Activated T-helper 1 cell treated with anti-CD3 and anti-CD28 coated beads, Interleukin-12 subunit alpha, Interleukin-12 subunit beta, Interleukin-2, Interleukin-4 antibody, amounts not matched to agents 30 ng/mL and 10 ng/mL and 1 ng/mL, durations not matched to agents 14 hours and 24 hours and 36 hours (primary cell): ENCODE results near the gene CENPO. TPM values are rescaled to one million over a fixed set of nuclear protein-coding genes. Genes with fewer than 3 reads are reported as not detected.

Experiments used
- DNase-seq: peaks from one replicate; pipeline ENCODE4 v3.0.0; 2021; ENCODE audit warnings: low spot score
- H3K27ac Mint-ChIP-seq: one replicate; pipeline ENCODE4 v1.8.0; 2021; ENCODE audit warnings: mild to moderate bottlenecking, mixed read lengths
- H3K27me3 Mint-ChIP-seq: one replicate; pipeline ENCODE4 v1.8.0; 2022; ENCODE audit warnings: mild to moderate bottlenecking, moderate library complexity, mixed read lengths; ENCODE audit not compliant: insufficient read depth
- H3K36me3 Mint-ChIP-seq: one replicate; pipeline ENCODE4 v1.8.0; 2021; ENCODE audit warnings: low read depth, mixed read lengths
- H3K4me1 Mint-ChIP-seq: one replicate; pipeline ENCODE4 v1.8.0; 2021; ENCODE audit warnings: low read depth, mixed read lengths
- H3K4me3 Mint-ChIP-seq: one replicate; pipeline ENCODE4 v1.8.0; 2021; ENCODE audit warnings: mild to moderate bottlenecking, moderate library complexity, mixed read lengths
- H3K9me3 Mint-ChIP-seq: one replicate; pipeline ENCODE4 v1.8.0; 2021; ENCODE audit warnings: mixed read lengths
- intact Hi-C: fragments of 100-400 bp; cut with micrococcal nuclease; formaldehyde crosslinking; loops from one replicate; pipeline ENCODE4 v1.15.1; 2024
- total RNA-seq: library from RNA; stranded (reverse); gene quantifications from 2 replicates; pipeline ENCODE4 v1.2.3, GENCODE V29; 2022

Gene CENPO
- total RNA-seq, 1 donor from 2014 or later, result 48.3 TPM

DNA sequence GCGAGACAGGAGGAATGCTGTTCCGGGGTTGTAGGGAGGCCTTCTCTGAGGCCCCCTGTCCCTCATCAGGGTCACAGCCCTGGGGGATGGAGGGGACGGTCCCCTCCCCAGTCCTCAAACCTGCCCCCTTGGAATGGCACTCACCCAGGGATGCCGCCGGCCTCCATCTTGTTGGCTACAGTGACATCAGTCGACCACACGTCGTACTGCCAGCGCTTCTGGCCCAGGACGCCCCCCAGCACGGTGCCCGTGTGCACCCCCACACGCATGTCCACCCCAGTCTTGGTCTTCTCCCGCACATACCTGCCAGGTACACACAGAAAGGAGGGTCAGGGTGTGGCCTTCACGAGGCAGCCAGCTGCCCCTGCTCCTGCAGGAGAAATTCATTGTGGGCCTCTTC, 46.5 kb downstream of the CENPO start:
- Mint-ChIP-seq H3K36me3 (peaks cover 6% of the 10 kb centered on the region), H3K4me1 (no peaks in the 10 kb centered on the region), H3K27me3 (no peaks in the 10 kb centered on the region), H3K9me3 (no peaks in the 10 kb centered on the region), H3K4me3 (no peak overlapping the region), H3K27ac (no peak overlapping the region)
- no peak for DNase-seq
- intact Hi-C loops, result no loop called here

DNA sequence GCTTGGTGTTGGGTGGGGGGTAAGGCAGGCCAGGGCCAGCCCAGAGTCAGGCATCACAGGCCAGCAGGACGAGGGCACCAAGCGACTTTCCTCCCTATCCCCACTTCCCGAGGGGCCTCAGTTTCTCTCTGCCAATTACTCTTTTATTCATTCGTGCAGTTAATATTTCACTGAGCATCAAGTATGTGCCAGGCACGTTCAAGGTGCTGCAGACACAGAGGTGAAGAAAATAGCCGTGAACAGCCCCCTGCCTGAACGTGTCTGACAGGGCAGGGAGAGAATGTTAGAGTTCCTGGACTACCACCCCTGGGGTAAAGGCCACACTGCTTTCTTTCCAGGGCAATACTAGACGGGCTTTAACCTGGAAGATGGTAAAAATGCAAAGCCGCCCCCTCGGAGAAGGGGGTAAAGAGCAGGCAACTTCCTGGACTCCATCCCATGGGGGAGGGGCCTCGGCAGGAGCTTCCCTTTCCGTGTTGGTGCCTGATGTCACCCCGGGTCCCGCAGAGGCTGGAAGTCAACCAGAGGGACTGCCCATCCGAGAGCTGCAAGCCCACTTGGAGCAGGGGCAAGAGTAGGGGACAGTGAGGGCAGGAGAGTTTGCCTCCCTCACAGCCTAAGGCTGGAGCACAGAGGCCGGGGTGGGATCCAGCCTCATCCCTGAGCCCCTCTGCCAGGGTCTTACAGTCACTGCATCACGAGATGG, 47.1 kb downstream of the CENPO start:
- Mint-ChIP-seq H3K9me3 (no peaks in the 10 kb centered on the region), H3K4me3 (no peak overlapping the region), H3K36me3 (peaks cover 4% of the 10 kb centered on the region), H3K4me1 (no peaks in the 10 kb centered on the region), H3K27ac (no peak overlapping the region), H3K27me3 (no peaks in the 10 kb centered on the region)
- DNase-seq, result no peak
- intact Hi-C loops, result no loop called here

GRCh38 chr2:24840962-24841945, 48.0 kb downstream of the CENPO start:
- intact Hi-C loops, result no loop called here
- Mint-ChIP-seq H3K27me3 (no peaks in the 10 kb centered on the region), H3K36me3 (peaks cover 4% of the 10 kb centered on the region), H3K4me1 (no peaks in the 10 kb centered on the region), H3K4me3 (no peak overlapping the region), H3K27ac (no peak overlapping the region), H3K9me3 (no peaks in the 10 kb centered on the region)
- no peak for DNase-seq

- Mint-ChIP-seq H3K27me3 (no peaks in the 10 kb centered on the region), H3K27ac (no peak overlapping the region), H3K9me3 (no peaks in the 10 kb centered on the region), H3K36me3 (no peaks in the 10 kb centered on the region), H3K4me3 (no peak overlapping the region), H3K4me1 (no peaks in the 10 kb centered on the region)
- no peak for DNase-seq
- intact Hi-C loops, result no loop called here
Observed at GRCh38 chr2:24842081-24843050, 49.1 kb downstream of the CENPO start.

DNA sequence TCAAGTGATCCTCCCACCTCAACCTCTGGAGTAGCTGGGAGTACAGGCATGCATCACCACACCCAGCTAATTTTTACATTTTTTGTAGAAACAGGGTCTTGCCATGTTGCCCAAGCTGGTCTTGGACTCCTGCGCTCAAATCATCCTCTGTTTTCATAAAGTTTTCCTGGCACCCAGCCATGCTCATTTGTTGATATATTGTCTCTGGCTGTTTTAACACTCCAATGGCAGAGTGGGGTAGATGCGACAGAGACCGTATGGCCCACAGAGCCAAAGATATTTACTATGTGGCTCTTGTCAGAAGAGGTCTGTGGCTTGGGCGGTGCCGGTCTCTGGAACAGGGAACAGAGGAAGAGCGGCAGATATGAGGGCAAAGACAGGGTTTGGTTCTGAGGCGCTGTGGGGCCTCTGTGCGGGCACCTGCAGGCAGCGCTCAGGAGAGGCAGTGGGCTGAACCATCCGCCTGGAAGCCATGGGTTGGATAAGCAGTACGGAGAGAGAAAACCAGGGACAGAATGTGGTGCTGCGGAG, 50.2 kb downstream of the CENPO start:
- H3K9me3 Mint-ChIP-seq, result peaks cover 1% of the 10 kb centered on the region
- no peaks in the 10 kb centered on the region for H3K4me1 Mint-ChIP-seq
- H3K27ac Mint-ChIP-seq, result no peak overlapping the region
- no peak for DNase-seq
- intact Hi-C loops, result no loop called here
- no peak overlapping the region for H3K4me3 Mint-ChIP-seq
- H3K36me3 Mint-ChIP-seq, result no peaks in the 10 kb centered on the region
- H3K27me3 Mint-ChIP-seq, result no peaks in the 10 kb centered on the region

DNA sequence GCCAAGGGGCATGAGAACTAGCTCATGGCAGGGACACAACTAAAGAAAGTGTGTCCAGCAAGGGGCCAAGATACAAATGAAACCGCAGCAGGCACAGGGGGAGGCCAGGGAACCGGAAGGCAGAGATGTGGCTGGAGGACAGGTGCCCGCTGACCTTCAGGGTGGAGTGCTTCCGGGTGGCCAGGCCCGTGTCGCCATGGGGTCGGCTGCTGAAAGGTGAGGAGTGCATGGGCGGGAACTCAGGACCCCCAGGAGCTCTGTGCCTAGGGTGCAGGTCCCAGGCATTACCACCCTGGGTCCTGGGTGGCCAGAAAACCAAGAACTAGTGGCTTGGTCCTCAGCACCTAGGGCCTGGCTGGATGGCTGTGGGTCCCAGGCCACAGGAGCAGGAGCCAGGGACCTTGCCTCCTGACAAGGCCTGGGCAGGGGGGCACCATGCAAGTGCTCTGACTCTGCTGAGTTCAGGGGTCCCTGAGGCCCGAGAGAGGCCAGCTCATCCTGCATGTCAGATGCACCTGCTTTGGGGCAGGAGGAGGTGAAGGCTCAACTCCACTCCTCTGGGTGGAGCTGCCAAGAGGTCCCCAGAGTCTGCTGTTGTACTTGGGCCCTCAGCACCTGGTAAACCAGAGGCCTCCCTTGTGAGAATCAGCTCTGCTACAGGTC, 50.9 kb downstream of the CENPO start:
- no peaks in the 10 kb centered on the region for H3K27me3 Mint-ChIP-seq

DNA sequence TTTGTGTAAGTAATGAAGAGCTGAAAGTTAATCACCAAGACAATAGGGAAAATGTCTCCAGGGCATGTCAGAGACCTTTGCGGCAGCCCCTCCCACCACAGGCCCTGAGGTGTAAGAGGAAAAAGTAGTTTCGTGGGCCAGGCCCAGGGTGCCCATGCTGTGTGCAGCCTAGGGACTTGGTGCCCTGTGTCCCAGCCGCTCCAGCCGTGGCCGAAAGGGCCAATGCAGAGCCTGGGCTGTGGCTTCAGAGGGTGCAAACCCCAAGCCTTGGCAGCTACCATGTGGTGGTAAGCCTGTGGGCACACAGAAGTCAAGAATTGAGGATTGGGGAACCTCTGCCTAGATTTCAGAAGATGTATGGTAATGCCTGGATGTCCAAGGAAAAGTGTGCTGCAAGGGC, 52.5 kb downstream of the CENPO start:
- peaks cover 7% of the 10 kb centered on the region for H3K9me3 Mint-ChIP-seq
- intact Hi-C loops, result no loop called here
- H3K27me3 Mint-ChIP-seq, result no peaks in the 10 kb centered on the region
- no peaks in the 10 kb centered on the region for H3K4me1 Mint-ChIP-seq
- no peak for DNase-seq
- H3K36me3 Mint-ChIP-seq, result peaks cover 2% of the 10 kb centered on the region
- no peak overlapping the region for H3K4me3 Mint-ChIP-seq
- no peak overlapping the region for H3K27ac Mint-ChIP-seq

More for the DNA sequence above, 50.9 kb downstream of the CENPO start:
- Mint-ChIP-seq H3K4me3 (no peak overlapping the region), H3K27ac (no peak overlapping the region), H3K4me1 (no peaks in the 10 kb centered on the region), H3K9me3 (peaks cover 5% of the 10 kb centered on the region), H3K36me3 (no peaks in the 10 kb centered on the region)
- intact Hi-C loops, result no loop called here
- no peak for DNase-seq

DNA sequence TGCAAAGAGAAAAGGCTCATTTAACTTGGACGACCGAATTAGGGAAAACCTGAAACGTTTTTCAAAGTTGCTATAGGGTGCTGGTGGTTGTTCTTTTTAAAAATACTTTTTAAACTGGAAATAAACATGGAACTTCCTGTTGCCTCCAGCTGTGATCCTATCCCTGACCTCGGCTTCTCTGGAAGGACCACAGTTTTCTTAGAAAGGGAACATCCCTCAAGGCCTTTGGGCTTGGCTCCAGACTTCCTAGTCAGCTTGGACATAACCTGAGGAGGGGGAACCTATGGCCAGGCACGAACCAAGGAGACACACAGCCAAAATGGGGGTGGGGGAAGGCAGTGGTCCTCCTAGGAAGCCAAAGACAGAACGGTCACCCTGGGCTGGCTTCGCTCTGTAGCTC, 57.7 kb downstream of the CENPO start:
- intact Hi-C loops, result no loop called here
- Mint-ChIP-seq H3K36me3 (peaks cover 2% of the 10 kb centered on the region), H3K27me3 (no peaks in the 10 kb centered on the region)

DNA sequence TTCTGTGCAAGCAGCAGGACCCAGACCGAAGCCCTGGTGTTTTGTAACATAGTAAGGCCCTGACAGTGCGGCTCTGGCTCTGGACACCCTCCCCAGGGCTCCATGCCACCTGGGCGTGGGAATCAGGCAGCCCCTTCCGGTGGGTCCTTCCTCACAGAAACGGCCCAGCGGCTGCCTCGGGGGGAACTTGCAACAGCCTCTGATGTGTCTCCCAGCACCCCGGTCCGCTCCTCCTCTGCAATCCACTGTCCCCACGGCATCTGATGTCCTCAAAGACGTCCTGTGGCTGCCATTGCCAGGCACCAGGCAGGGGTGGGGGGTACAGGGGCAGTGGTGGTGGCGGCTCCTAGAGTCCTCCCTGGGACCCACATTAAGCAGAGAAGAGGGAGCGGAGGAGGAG, 58.8 kb downstream of the CENPO start:
- H3K27me3 Mint-ChIP-seq, result no peaks in the 10 kb centered on the region
- intact Hi-C loops, result no loop called here
- H3K36me3 Mint-ChIP-seq, result peaks cover 2% of the 10 kb centered on the region
- no peaks in the 10 kb centered on the region for H3K4me1 Mint-ChIP-seq
- no peak overlapping the region for H3K4me3 Mint-ChIP-seq
- peaks cover 9% of the 10 kb centered on the region for H3K9me3 Mint-ChIP-seq
- DNase-seq, result no peak
- H3K27ac Mint-ChIP-seq, result no peak overlapping the region

More for the DNA sequence above, 57.7 kb downstream of the CENPO start:
- H3K9me3 Mint-ChIP-seq, result peaks cover 9% of the 10 kb centered on the region
- H3K27ac Mint-ChIP-seq, result no peak overlapping the region
- no peak overlapping the region for H3K4me3 Mint-ChIP-seq
- H3K4me1 Mint-ChIP-seq, result no peaks in the 10 kb centered on the region
- DNase-seq, result no peak

- H3K9me3 Mint-ChIP-seq, result peaks cover 9% of the 10 kb centered on the region
- no peak for DNase-seq
- no peak overlapping the region for H3K27ac Mint-ChIP-seq
- intact Hi-C loops, result no loop called here
- no peaks in the 10 kb centered on the region for H3K4me1 Mint-ChIP-seq
- H3K27me3 Mint-ChIP-seq, result no peaks in the 10 kb centered on the region
- H3K4me3 Mint-ChIP-seq, result no peak overlapping the region
- peaks cover 2% of the 10 kb centered on the region for H3K36me3 Mint-ChIP-seq
Observed at GRCh38 chr2:24852431-24853020, 59.3 kb downstream of the CENPO start.

DNA sequence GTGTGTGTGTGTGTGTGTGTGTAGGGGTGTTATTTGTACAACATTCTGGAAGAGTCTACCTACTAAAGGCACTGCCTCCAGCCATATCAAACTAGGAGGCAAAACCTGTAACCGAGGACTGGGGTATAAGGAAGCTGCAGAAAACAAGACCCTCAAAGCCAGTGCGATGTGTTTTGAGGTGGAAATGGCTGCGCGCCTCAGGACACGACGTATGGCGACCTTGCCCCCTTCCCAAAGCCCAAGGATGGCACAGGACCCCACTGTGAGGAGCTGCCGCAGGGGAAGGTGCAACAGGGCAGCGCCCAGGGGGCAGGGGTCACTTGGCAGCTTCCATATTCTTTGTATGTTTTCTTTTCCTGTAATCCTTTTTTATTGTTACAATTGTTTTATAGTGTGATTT, 59.8 kb downstream of the CENPO start:
- intact Hi-C loops, result no loop called here

DNA sequence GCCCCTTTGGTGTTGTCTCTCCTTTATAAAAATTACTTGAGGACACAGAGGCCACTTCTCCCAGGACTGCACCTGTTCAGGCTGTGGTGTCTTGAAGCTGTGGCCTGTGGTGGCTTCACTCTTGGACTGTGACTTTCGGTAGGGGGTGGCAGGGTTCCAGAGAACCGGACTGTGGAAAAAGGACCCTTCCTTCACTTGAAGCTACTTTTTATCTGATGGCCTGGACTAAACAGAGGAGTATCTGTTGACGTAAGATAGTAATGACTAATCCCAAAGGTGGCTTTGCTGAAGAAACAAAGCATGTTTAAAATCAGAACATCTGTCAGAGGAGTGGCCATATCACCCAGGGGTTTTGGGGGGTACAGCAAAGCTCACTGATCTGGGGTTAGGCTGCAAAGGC, 60.8 kb downstream of the CENPO start:
- Mint-ChIP-seq H3K36me3 (peaks cover 2% of the 10 kb centered on the region), H3K27ac (no peak overlapping the region), H3K9me3 (peaks cover 4% of the 10 kb centered on the region), H3K4me3 (no peak overlapping the region), H3K4me1 (no peaks in the 10 kb centered on the region), H3K27me3 (no peaks in the 10 kb centered on the region)
- no peak for DNase-seq
- intact Hi-C loops, result no loop called here

More for the DNA sequence above, 59.8 kb downstream of the CENPO start:
- no peak overlapping the region for H3K27ac Mint-ChIP-seq
- peaks cover 2% of the 10 kb centered on the region for H3K36me3 Mint-ChIP-seq
- peaks cover 9% of the 10 kb centered on the region for H3K9me3 Mint-ChIP-seq
- H3K4me3 Mint-ChIP-seq, result no peak overlapping the region
- DNase-seq, result no peak
- H3K27me3 Mint-ChIP-seq, result no peaks in the 10 kb centered on the region
- no peaks in the 10 kb centered on the region for H3K4me1 Mint-ChIP-seq
